ENCODE data around the gene DCAF11. TPM values are rescaled to one million over a fixed set of nuclear protein-coding genes. Genes with fewer than 3 reads are reported as not detected.

The DCAF11 gene
- total RNA-seq, 4 donors from 2014 or later: 64.2 to 71.7 (median 68.3) TPM

DNA sequence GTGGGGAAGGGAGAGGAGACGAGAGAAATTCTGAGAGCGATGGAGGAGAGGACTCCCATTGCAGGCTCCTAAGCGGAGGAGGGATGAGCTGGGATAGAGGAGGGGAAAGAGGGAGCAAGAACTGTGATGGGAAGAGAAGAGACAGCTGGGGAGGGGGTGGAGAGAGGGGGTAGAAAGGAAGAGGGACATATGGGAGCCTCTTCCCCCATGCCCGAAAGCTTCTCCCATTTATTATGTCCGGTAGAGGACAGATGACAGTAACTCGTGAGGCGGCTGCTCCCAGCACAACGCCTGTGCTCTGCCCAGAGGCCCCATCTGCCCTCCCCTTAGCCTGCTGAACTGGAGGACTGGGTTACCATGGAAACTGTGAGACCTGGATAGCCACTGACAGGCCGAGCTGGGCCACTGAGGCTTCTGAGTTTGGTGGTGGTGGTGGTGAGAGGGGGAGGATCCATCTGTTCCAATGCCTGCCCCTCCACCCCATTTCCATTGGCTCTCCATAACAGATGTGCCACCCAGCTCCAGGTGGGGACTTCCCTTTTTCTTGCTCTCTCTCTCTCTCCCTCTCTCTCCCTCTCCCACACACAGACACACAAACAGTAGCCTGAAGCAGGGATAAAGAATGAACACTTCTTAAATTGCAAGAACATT is 35.0 kb upstream of the DCAF11 start:
- no peak for DNase-seq (ENCODE audit: low spot score in 2 of 2)
- Histone ChIP-seq H3K4me1 (peaks cover 16% of the 10 kb centered on the region), H3K27ac (no peak overlapping the region), H3K4me3 (no peak overlapping the region), H3K9me3 (no peaks in the 10 kb centered on the region), H3K27me3 (no peaks in the 10 kb centered on the region), H3K36me3 (no peaks in the 10 kb centered on the region)
- 86% methylated on average over 9 of the region's 9 CpGs for WGBS
- TF ChIP-seq, protein P1, sequence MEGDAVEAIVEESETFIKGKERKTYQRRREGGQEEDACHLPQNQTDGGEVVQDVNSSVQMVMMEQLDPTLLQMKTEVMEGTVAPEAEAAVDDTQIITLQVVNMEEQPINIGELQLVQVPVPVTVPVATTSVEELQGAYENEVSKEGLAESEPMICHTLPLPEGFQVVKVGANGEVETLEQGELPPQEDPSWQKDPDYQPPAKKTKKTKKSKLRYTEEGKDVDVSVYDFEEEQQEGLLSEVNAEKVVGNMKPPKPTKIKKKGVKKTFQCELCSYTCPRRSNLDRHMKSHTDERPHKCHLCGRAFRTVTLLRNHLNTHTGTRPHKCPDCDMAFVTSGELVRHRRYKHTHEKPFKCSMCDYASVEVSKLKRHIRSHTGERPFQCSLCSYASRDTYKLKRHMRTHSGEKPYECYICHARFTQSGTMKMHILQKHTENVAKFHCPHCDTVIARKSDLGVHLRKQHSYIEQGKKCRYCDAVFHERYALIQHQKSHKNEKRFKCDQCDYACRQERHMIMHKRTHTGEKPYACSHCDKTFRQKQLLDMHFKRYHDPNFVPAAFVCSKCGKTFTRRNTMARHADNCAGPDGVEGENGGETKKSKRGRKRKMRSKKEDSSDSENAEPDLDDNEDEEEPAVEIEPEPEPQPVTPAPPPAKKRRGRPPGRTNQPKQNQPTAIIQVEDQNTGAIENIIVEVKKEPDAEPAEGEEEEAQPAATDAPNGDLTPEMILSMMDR (IDR thresholded peaks at IDR 0.05): no peak
- no peak for TF ChIP-seq POLR2AphosphoS5 (IDR thresholded peaks at IDR 0.05)
- TF ChIP-seq EP300 (IDR thresholded peaks at IDR 0.05): no peak
- TF ChIP-seq POLR2A (IDR thresholded peaks at IDR 0.05): no peak

DNA sequence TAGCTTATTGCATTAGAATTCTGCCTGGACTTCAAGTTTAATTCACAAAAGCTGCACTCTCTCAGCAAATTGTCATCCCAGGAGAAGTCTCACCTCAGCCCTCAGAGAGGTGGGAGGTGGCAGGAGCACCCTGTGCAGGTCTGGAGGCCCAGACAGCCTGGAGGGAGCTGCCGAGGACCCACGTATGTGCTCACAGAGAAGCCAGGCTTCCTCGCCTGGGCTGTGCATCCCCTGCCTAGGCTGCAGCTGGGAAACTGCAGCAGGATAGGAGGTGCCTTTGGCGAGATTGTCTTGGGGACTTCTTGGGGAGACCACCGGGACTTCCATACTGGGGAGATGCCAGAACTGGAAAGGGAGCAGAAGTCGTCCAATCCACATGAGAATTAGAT is 34.4 kb upstream of the DCAF11 start:
- H3K27ac ChIP-seq: no peak overlapping the region
- H3K9me3 ChIP-seq: no peaks in the 10 kb centered on the region
- H3K4me1 ChIP-seq: peaks cover 16% of the 10 kb centered on the region
- no peak for DNase-seq (ENCODE audit: low spot score in 2 of 2)
- H3K36me3 ChIP-seq: no peaks in the 10 kb centered on the region
- WGBS: 93% methylated on average over 6 of the region's 6 CpGs
- no peak overlapping the region for H3K4me3 ChIP-seq
- TF ChIP-seq POLR2AphosphoS5 (IDR thresholded peaks at IDR 0.05): no peak
- no peak for TF ChIP-seq EP300 (IDR thresholded peaks at IDR 0.05)
- TF ChIP-seq POLR2A (IDR thresholded peaks at IDR 0.05): no peak
- TF ChIP-seq, protein P1 (IDR thresholded peaks at IDR 0.05): no peak
- no peaks in the 10 kb centered on the region for H3K27me3 ChIP-seq

DNA sequence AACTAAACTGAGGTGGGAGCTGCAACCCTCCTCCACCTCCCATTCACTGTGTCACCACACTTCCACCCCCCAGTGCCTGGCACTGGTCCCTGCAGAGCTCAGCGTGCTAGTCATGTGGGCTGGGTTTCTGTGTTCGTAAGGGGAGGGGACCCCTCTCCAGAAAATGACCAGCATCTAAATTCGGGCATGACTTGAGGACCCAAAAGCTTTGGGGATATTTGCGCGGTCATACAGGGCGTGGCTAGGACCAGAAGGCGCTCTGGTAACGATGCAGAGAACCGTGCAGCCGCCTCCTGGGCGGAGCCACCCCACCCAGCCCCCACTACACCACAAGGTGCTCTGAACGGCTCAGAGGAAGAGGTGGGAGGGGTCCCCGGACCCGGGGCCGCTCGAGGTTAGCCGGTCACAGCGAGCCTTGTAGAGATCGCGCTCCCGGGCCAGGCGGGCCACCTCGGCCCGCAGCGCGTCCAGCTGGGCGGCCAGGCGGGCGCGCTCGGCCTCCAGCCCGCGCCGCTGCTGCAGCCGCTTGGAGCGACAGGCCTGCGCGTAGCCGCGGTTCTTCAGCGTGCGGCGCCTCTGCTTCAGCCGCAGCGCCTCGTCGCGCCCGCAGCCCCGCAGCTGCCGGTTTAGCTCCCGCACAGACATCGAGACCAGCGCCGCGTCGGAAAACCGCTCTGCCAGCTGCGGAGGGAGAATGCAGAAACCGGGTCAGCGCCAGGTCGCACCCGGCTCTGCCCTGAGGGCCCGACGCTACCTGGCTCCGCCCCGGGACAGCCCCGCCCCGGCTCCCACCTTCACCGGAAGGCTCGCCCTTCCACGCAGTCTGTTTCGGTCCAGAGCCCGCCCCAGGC is 33.5 kb upstream of the DCAF11 start:
- H3K27ac ChIP-seq: no peak overlapping the region
- TF ChIP-seq POLR2A (IDR thresholded peaks at IDR 0.05) (no peak), POLR2AphosphoS5 (IDR thresholded peaks at IDR 0.05) (no peak), EP300 (IDR thresholded peaks at IDR 0.05) (no peak)
- TF ChIP-seq, protein P1 (IDR thresholded peaks at IDR 0.05): no peak
- peaks cover 16% of the 10 kb centered on the region for H3K4me1 ChIP-seq
- no peaks in the 10 kb centered on the region for H3K36me3 ChIP-seq
- H3K9me3 ChIP-seq: no peaks in the 10 kb centered on the region
- H3K27me3 ChIP-seq: no peaks in the 10 kb centered on the region
- H3K4me3 ChIP-seq: peak overlapping the region; percentile 53
- no peak for DNase-seq (ENCODE audit: low spot score in 2 of 2)
- under 1% methylated on average over 38 of the region's 74 CpGs for WGBS

GRCh38 chr14:24081739-24082211 is 32.8 kb upstream of the DCAF11 start:
- Histone ChIP-seq H3K4me3 (peak overlapping the region; percentile 53), H3K27me3 (no peaks in the 10 kb centered on the region), H3K9me3 (no peaks in the 10 kb centered on the region), H3K36me3 (no peaks in the 10 kb centered on the region), H3K27ac (no peak overlapping the region), H3K4me1 (peaks cover 16% of the 10 kb centered on the region)
- DNase-seq (ENCODE audit: low spot score in 2 of 2): no peak
- TF ChIP-seq EP300 (IDR thresholded peaks at IDR 0.05): no peak
- WGBS: 32% methylated on average over 22 of the region's 26 CpGs

DNA sequence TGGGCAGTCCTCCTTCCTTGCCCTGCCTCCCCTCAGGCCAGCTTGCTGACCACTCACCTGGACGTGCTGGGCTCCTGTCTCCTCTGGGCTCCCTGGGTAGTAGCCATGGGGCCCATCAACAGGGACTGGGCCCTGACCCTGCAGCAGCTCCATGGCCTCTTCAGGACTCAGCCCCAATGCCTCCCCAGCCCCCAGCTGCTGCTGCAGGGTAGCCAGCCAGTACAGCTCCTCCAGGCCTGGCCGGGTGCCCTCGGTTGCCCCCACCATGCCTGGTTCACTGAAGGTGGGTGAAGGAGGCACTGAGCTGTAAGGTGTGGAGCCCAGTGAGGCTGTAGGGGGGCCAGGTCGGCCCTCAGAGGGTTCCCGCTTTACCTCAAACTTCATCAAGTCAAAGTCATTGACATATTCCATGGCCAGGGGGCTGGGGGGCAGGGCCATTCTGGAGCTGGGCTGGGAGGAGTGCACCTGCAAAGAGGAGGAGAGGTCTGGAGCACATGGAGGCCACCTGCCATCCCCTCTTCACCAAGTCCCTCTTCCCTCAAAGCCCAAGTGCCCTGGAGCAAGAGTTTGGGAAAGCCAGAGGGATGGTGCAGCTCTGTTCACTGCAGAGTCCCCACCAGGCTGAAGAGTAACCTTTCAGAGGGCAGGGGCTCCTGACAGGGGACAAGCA is 32.0 kb upstream of the DCAF11 start:
- DNase-seq (ENCODE audit: low spot score in 2 of 2): no peak
- Histone ChIP-seq H3K4me3 (no peak overlapping the region), H3K36me3 (no peaks in the 10 kb centered on the region), H3K9me3 (no peaks in the 10 kb centered on the region), H3K27me3 (no peaks in the 10 kb centered on the region), H3K27ac (no peak overlapping the region), H3K4me1 (peaks cover 16% of the 10 kb centered on the region)
- WGBS: 97% methylated on average over 5 of the region's 5 CpGs
- no peak for TF ChIP-seq POLR2AphosphoS5 (IDR thresholded peaks at IDR 0.05)
- TF ChIP-seq EP300 (IDR thresholded peaks at IDR 0.05): no peak
- no peak for TF ChIP-seq POLR2A (IDR thresholded peaks at IDR 0.05)
- TF ChIP-seq, protein P1 (IDR thresholded peaks at IDR 0.05): no peak
